Gastroesophageal sphincter (tissue), 3 donors: Measurements from ENCODE around the gene RBM33.

Source experiments
- CTCF ChIP-seq, 4 experiments: fragments of 200-600 bp in 2 of 4; fragments of 450-650 bp in 2 of 4; sonication (generic) in 1 of 4; IDR thresholded peaks; one replicate each; pipeline ENCODE4 v1.5.1; 2017 to 2019; ENCODE audit warnings: antibody characterized with exemption in 4 of 4, mild to moderate bottlenecking in 2 of 4, moderate library complexity in 2 of 4
- POLR2A ChIP-seq, 2 donors: fragments of 450-650 bp; IDR thresholded peaks; one replicate each; pipeline ENCODE4 v1.6.1; 2017; ENCODE audit warnings: antibody characterized with exemption in 2 of 2, mild to moderate bottlenecking in 2 of 2, moderate library complexity in 1 of 2
- POLR2AphosphoS5 ChIP-seq: sonication (generic); formaldehyde crosslinking; IDR thresholded peaks from one replicate; pipeline ENCODE4 v1.6.1; 2017; ENCODE audit warnings: antibody characterized with exemption

- TF ChIP-seq POLR2A (IDR thresholded peaks at IDR 0.05) (no peak), CTCF (IDR thresholded peaks at IDR 0.05) (no peak), POLR2AphosphoS5 (no peak)
These were observed 15.3 kb upstream of the RBM33 start for GRCh38 chr7:155629171-155629570.
